ENCODE data around the gene AP3S2.
"Not testable (repeated sequence)": the region's sequence is repeated elsewhere in the genome, so short reads cannot be mapped to it uniquely, and the experiment has no call there.

DNA sequence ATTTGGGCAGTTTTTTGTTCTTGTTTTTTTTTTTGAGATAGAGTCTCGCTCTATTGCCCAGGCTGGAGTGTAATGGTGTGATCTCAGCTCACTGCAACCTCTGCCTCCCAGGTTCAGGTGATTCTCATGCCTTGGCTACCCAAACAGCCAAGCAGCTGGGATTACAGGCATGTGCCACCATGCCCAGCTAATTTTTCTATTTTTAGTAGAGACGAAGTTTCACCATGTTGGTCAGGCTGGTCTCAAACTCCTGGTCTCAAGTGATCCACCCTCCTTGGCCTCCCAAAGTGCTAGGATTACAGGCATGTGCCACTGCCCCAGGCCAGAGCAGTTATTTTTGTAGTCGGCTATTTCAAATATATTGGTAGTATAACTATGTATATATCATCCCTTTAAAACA is 8.6 kb downstream of the AP3S2 start:
- TF ChIP-seq, protein P1, sequence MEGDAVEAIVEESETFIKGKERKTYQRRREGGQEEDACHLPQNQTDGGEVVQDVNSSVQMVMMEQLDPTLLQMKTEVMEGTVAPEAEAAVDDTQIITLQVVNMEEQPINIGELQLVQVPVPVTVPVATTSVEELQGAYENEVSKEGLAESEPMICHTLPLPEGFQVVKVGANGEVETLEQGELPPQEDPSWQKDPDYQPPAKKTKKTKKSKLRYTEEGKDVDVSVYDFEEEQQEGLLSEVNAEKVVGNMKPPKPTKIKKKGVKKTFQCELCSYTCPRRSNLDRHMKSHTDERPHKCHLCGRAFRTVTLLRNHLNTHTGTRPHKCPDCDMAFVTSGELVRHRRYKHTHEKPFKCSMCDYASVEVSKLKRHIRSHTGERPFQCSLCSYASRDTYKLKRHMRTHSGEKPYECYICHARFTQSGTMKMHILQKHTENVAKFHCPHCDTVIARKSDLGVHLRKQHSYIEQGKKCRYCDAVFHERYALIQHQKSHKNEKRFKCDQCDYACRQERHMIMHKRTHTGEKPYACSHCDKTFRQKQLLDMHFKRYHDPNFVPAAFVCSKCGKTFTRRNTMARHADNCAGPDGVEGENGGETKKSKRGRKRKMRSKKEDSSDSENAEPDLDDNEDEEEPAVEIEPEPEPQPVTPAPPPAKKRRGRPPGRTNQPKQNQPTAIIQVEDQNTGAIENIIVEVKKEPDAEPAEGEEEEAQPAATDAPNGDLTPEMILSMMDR (optimal IDR thresholded peaks at IDR 0.05 in 1 of 3, IDR thresholded peaks at IDR 0.05 in 1 of 3, conservative IDR thresholded peaks at IDR 0.05 in 1 of 3; ENCODE audit: extremely low read depth in 1 of 3, insufficient read depth in 2 of 3, low read length in 3 of 3) = not testable (repeated sequence)
- not testable (repeated sequence) for TF ChIP-seq EZH2 (IDR thresholded peaks at IDR 0.05; ENCODE audit: low read length)
